GM19372 (cell line): Measurements from ENCODE around the gene MS4A1.
"Not testable (repeated sequence)": the region's sequence is repeated elsewhere in the genome, so short reads cannot be mapped to it uniquely, and the experiment has no call there.

Source experiments
- ATAC-seq: cut with Tn5 transposase; IDR thresholded peaks from one replicate; pipeline ENCODE4 v1.9.1; 2021; ENCODE audit warnings: mild to moderate bottlenecking, low read depth, moderate library complexity; ENCODE audit not compliant: unreplicated experiment

The MS4A1 gene

DNA sequence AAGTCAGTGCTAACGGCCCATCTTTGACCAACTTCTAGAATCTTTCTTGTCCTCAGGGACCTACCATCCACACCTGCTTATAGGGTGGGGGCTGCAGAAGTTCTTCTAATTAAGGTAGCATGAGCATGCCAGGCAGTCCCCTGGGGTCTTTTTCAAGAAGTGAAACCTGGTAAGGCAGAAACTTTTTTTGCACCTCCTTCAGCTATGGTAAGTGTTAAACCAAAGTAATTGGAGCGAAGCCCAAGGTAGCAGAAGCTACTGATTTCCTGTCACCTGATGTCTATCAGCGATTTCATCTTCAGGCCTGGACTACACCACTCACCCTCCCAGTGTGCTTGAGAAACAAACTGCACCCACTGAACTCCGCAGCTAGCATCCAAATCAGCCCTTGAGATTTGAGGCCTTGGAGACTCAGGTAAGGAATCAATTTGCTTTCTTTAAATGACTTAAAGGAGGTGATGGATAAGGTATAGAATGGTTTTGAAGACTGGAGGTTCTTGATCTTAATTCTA is at the start of gene MS4A1:
Gene MS4A1, plus strand, starts transcription at position 317 of the 512 bp plus-strand sequence. CDS start 6,528 bp downstream, outside the sequence.
- ATAC-seq: peak; percentile 83

DNA sequence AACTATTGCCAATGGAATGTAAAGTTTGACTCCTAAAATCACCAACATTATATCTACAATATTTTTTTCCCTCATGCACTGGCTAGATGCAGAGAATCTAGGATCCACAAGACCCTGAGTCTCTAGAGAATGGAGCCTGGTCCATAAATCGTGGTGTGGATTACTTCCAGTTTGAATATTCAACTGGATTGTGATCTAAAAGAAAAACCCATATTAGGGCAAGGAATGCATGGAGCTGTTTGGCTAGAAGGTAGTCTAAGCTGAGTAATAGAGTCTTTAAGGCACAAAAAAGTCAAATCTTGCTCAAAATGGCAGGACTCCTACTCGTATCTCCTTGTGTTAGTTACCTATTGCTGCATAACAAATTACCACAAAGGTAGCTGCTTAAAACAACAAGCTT is 35.6 kb upstream of the MS4A1 start:
- ATAC-seq: no peak

DNA sequence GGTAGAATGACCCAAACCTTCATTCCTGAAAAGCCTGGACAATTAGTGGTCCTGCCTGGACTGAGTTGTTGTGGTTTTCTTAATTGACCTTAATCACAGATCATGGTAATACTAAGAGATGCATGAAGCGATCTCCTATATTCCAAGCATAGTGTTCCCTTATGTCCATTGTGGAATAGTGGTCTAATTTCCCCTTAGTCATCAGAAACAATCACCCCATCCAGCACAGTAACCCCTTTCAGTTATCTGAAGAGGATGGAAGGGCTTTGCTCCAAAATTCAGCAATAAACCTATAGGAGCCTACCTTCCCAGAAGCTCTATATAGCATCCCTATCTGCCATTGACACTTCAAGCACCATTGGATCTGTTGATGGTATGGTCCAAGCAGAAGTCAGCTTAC is 33.0 kb upstream of the MS4A1 start:
- no peak for ATAC-seq

DNA sequence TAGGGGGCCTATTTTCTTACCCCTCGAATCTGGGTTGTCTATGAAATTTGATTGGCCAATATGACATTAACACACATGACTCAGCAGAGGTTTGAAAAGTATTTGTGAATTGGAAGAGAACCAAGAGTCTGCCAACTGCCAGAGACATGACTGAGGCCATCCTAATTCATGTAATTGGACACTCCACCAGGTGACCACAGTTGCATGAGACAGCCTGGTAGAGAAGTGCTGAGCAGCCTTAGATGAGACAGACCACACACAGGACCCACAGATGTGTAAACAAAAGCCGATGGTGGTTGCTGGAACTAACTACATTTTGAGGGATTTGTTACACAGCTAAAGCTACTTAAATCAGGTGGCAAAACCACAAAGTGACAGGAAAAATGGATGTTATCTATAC is 27.1 kb upstream of the MS4A1 start:
- ATAC-seq: no peak

DNA sequence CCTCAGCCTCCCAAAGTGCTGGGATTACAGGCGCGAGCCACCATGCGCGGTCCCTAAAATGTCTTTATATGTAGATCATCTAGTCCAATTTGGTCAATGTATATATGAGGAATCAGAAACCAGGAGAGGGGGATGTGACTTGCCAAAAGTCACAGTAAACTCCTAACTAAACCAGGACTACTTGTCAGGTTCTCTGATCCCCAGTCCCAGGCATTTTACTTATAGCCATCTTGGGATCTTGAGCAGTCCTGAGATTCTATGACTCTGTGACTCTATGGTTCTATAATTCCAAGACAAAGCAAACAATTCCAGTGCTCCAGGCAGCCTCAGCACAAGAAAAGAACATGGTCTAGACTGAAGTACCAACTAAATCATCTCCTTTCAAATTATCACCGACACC is 26.4 kb upstream of the MS4A1 start, which contains the start of gene MS4A5:
Gene MS4A5, plus strand, starts transcription at position 301 of the 400 bp plus-strand sequence. CDS start 103 bp downstream, outside the sequence.
- no peak for ATAC-seq

DNA sequence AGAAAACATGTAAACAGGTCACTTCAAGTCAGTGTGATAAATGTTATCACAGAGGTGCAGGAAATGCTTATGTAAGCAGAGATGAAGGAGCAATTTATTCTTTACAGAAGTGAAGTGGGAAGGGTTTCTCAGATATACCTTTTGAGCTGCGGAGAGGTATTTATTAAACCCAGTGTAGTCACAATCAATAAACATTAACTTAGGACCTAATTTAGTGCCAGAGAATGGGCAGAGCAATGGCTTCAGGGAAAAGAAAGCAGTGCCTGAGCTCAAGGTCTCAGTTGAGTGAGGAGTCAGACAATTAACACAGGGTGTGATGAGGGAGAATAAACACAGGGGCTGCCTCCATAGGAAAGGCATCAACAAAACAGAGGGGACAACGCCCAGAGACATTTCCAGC is 24.4 kb upstream of the MS4A1 start:
- no peak for ATAC-seq

DNA sequence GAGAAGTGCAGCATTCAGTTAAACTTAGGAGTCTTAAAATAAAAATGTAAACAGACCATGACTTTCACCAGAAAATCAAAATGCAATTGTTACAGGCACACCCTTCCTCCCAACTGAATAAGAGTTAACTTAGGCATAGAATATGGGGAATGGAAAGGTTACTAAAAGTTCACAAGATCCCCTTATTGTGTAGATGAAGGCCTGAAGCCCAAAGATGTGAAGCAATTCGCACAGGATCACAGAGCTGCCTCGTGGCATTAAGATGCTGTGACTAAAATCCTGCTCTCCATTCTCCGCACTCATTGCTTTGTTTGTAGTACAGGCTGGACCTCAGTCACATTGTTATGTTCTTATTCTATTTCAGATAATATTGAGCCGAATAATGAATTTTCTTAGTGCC is 22.2 kb upstream of the MS4A1 start:
- no peak for ATAC-seq

DNA sequence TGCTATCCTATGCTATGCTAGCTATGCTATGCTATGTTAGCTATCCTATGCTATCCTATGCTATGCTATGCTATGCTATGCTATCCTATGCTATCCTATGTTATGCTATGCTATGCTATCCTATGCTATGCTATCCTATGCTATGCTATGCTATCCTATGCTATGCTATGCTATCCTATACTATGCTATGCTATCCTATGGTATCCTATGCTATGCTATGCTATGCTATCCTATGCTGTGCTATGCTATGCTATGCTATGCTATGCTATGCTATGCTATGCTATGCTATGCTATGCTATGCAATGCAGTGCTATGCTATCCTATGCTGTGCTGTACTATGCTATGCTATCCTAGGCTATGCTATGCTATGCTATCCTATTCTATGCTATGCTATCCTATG is 8.6 kb upstream of the MS4A1 start:
- no peak for ATAC-seq

DNA sequence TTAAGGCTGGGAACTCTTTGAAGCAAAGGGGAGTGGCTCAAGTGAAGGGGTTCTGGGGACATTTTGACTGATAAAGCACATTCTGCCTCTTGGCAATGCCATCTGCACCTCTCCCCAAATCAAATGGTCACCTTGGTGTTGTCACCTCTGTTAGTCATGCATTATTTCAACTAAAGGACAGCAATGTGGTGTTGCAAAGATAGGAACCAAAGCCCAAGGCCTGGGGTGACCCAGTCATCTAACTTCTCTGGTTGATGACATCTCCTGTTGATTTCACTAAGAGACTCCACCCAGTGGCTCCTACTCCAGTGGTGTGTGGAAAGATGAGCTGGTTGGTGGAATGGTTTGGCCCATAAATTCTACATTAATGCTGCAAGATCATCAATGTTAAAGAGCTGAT is 7.8 kb upstream of the MS4A1 start:
- ATAC-seq: no peak

DNA sequence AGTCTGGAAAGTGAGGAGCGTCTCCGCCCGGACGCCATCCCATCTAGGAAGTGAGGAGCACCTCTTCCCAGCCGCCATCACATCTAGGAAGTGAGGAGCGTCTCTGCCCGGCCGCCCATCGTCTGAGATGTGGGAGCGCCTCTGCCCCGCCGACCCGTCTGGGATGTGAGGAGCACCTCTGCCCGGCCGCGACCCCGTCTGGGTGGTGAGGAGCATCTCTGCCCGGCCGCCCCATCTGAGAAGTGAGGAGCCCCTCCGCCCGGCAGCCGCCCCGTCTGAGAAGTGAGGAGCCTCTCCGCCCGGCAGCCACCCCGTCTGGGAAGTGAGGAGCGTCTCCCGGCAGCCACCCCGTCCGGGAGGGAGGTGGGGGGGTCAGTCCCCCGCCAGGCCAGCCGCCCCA is 4.5 kb upstream of the MS4A1 start:
- ATAC-seq: not testable (repeated sequence)

DNA sequence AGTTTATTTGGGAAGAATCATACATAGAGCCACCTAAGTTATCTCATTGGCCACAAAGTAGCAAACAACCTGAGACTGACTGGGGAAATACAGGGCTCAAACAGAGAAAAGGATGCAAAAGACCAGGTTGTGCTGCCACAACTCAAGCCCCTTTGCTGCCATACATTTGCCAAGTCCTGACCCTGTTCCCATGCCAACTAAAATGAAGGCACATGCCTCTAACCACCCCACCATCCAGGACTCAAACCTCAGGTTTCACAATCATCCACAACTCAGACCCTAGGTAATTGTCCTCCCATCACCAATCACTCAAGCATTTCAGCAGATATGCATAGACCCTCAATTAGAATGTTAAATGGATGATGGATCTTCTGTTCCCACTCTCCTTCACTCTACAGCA is 1.4 kb upstream of the MS4A1 start:
- no peak for ATAC-seq

DNA sequence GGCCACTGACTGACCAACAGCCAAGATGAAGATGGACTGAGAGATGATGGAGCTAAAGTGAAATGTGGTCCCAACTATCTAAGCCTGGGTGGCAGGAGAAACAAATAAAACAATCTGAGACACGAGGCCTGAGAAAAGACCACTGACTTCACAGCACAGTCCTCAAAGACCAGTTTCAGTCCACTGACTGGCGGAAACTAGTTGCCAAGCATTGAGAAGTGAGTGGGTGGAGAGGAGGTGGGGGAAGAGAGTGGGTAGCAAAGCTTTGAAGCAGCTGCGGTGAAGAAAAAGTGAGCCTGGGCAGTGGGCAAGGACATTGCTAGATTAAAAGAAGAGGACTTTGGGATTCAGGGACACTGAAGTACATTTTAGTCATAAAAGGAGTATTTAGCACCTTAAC is 1.9 kb downstream of the MS4A1 start:
- ATAC-seq: peak; percentile 35

DNA sequence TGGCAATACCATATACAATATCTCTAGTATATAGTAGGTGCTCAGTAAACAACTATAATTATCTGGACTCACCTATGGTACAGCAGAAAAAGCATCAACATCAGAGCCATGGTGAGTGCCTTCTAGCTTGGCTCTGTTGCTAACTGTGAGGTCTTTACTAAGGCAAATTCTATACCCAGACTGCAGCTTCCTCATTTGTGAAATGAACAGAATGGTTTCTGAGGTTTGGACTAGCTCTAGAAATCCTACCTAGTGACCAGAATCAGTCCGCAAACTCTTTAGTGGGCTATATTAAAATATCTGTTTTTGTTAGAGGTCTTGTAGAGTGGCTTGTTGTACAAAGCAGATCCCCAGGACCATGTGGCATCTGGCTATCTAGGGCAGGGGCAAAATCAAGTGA is 3.7 kb downstream of the MS4A1 start:
- ATAC-seq: peak; percentile 24

DNA sequence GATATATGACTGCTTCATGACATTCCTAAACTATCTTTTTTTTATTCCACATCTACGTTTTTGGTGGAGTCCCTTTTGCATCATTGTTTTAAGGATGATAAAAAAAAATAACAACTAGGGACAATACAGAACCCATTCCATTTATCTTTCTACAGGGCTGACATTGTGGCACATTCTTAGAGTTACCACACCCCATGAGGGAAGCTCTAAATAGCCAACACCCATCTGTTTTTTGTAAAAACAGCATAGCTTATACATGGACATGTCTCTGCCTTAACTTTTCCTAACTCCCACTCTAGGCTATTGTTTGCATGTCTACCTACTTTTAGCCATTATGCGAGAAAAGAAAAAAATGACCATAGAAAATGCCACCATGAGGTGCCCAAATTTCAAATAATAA is 13.2 kb downstream of the MS4A1 start:
- no peak for ATAC-seq

DNA sequence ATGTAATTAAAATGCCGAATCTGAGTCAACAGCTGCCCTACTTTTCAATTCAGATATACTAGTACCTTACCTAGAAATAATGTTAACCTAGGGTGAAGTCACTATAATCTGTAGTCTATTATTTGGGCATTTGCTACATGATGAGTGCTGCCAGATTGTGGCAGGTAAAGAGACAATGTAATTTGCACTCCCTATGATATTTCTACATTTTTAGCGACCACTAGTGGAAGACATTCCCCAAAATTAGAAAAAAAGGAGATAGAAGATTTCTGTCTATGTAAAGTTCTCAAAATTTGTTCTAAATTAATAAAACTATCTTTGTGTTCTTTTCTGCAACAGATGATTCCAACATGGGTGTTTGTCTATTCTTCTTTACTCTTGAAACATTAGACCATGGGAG is 14.1 kb downstream of the MS4A1 start:
- no peak for ATAC-seq

DNA sequence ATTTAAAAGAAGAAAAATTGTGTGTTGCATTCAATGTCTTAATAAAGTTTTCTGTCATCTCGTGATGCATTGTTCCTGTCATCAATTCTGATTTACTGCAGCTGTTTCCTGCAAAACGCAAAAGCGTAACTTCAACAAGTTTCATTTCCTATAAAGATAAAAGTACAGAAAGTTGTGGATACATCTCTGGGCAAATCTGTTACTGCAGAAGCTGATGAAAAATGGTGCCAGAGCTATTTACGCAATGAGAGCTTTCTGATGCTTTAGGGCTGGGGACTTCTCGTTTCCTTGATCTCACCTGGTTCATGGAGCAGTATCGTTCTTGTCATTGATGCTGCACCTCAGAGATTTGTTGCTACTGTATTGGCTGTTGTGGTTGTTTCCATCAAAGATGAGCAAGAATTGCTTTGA is 21.4 kb downstream of the MS4A1 start:
- ATAC-seq: no peak

DNA sequence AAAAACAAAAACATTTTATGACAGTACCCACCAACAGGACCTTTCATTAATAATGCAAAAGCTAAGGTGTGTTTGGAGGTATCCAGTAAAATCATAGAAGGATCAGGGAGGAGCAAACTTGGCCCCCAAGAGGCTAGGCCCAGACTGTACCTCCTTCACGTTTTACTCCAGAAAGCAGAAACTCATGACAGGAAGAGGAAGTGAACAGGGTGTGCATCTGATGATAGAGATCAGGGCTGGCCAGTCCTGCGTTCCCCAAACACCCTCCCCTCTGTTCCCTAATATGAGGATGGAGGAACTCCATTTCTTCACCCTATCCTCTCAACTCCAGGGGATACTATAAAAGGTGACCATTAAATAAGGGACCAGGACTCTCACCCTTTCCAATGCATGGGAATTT is 26.7 kb downstream of the MS4A1 start:
- ATAC-seq: no peak

DNA sequence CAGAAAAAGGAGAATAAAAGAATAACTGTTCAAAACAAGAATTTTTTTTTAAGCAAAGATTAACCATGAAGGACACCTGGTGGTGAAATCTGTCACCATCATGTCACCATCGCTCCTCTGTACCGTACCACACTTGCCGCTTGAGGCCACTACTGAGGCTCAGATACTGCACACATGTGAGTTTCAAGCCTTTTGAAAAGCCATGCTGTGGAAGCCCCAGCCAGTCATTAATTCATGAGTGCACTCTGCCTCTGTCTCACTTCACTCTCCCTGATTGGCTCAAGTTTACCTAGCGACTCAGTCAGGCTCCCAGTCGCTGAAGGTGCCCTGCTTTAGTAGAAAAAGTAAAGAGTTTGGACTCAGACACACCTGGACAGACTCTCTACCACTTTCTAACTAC is 30.3 kb downstream of the MS4A1 start:
- peak; percentile 98 for ATAC-seq

DNA sequence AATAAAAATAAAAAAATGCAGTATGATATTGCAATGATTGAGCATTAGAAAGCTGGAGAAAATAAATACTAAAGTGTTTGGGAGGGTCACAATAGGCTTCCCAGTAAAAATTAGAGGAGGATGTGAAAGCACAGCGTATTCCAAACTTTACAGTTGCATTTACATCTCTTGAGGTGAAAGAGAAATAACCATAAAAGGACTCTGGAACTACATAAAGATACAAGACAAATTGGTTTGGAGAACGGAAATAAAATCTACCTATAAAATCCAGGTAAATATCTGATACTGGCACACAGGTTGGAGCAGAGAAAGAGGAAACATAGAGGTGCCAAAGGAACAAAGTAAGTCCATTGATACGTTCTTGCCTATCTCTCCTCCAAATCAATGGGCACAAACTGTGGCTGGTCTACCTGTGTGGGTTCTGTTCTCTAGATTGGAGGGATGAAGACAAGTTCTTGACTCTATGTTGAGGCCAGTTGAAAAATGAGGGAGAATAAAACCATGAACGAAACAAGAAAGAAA is 36.9 kb downstream of the MS4A1 start, which contains the start of gene MS4A12:
Gene MS4A12, plus strand, starts transcription at position 291 of the 522 bp plus-strand sequence. CDS start 4,541 bp downstream, outside the sequence.
- no peak for ATAC-seq

DNA sequence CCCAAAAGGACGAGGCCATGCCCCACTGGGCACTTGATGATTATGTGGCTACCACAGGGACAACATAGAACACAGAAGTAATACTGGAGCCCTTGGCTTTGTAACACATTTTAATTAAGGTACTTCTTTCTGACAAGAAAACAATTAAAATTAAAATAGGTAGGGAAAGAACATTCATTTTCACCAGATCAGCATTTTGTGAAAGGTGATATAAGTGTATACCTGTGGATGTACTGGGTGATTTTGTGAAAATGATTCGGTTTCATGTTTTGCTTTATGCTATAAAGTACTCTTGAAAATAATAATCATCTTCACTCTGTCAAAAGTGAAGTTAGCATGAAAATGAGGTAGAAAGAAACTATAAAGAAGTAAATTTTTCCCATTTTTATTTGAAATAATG is 37.8 kb downstream of the MS4A1 start:
- no peak for ATAC-seq

DNA sequence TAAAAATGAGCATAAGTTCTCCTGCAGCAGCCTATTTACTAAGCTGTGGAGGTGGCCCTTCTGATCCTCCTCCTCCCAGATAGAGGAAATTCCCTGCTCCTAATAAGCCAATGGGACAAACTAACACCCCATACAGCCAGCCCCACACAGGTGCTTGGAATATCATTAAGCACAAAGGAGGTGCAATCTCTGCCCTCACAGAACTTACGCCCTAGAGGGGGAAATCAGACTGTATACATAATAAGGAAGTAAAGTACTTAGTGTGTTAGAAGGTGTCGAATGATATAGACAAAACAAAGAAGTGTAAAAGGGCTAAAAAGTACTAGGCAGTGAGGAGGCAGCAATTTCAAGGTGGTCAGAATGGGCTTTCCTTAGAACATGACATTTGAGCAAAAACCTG is 42.8 kb downstream of the MS4A1 start:
- no peak for ATAC-seq

DNA sequence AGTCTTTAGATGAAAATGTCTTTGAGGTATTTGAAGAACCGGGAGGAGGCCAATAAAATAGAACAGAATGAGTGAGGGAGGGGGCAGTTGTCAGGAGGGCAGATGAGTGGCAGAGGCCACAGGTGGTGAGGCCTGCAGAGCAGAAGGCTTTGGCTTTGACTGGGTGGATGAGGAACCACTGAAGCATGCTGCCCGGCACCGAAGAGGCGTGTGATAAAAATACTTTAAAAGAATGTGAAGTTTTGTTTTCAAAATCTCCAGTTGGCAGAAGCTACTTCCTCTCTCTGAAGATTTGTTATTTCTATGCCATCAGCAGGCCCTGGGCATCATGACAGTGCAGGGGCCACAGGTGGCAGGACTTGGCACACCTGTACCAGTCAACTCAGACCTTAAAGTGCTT is 43.2 kb downstream of the MS4A1 start:
- ATAC-seq: no peak
